Stimulated activated CD4-positive, alpha-beta T cell treated with anti-CD3 and anti-CD28 coated beads, Interleukin-1b, Interleukin-23, amount 100 ng/mL, for 24 hours (primary cell): ENCODE results near the gene SNRPA.
"Not testable (repeated sequence)": the region's sequence is repeated elsewhere in the genome, so short reads cannot be mapped to it uniquely, and the experiment has no call there.

Source experiments
- DNase-seq, 4 experiments: peaks; one replicate each; pipeline ENCODE4 v3.0.0-alpha.2; 2020; ENCODE audit warnings: low read depth in 4 of 4, low spot score in 1 of 4

SNRPA gene

DNA sequence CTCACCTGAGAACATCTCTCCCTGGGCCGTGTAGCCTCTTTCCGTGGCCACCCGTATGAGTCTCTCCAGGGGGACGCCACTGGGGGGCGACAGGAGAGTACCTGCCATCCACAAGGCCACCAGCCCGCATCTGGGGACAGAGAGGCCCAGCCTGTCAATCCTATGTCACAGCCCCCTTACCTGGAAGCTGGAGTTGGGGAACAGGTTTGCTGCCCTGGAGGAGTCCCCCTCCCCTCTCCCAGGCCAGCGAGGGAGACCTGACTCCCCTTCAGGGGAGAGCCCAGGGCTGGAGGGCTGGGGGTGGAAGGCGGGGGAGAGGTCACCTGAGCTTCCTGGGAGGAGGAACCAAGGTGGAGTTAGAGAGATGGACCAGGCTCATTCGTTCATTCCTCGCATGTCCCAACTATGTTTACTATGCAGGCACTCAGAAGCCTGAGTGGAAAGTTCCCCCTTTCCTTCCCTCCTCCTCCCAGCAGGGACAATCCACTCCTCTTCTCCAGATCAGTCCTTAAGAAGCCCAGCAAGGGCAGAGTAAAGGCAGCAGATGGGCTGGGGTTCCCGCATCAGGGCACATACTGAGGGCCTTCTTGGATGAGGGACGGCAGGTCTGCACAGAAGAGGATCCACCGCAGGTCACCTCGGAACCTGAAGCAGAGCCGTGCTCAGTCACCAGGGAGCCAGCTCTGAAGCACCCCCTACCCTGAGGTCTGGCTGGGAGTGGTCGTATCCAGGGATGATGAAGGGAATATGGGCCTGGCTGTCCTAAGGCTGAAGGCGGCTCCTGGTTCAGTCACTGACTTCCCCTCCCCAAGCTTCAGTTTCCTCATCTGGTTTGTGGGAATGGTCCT lies 6.2 kb upstream of the SNRPA start:
- DNase-seq, result no peak

DNA sequence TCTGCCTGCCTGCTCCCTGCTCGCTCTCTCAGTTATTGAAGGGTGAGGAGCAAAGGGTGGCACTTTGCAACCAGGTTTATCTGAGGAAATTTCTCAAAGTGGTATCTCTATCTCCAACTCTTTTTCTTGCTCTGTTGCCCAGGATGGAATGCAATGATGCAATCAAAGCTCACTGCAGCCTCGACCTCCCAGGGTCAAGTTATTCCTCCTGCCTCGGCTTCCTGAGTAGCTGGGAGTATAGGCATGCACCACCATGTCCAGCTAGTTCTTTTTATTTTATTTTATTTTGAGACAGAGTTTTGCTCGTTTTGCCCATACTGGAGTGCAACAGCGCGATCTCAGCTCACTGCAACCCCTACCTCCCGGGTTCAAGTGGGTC lies 5.6 kb upstream of the SNRPA start:
- no peak for DNase-seq

DNA sequence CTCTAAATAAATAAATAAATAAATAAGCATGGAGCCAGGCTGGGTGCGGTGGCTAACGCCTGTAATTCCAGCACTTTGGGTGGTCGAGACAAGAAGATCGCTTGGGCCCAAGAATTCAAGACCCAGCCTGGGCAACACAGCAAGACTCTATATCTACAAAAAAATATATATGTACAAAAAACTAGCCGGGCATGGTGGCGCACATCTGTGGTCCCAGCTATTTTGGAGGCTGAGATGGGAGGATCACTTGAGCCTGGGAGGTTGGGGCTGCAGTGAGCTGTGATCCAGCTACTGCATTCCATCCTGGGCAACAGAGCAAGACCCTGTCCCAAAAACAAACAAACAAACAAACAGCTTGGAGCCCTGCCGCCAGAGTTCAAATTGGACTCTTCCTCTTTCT lies 3.5 kb upstream of the SNRPA start:
- DNase-seq, result no peak

DNA sequence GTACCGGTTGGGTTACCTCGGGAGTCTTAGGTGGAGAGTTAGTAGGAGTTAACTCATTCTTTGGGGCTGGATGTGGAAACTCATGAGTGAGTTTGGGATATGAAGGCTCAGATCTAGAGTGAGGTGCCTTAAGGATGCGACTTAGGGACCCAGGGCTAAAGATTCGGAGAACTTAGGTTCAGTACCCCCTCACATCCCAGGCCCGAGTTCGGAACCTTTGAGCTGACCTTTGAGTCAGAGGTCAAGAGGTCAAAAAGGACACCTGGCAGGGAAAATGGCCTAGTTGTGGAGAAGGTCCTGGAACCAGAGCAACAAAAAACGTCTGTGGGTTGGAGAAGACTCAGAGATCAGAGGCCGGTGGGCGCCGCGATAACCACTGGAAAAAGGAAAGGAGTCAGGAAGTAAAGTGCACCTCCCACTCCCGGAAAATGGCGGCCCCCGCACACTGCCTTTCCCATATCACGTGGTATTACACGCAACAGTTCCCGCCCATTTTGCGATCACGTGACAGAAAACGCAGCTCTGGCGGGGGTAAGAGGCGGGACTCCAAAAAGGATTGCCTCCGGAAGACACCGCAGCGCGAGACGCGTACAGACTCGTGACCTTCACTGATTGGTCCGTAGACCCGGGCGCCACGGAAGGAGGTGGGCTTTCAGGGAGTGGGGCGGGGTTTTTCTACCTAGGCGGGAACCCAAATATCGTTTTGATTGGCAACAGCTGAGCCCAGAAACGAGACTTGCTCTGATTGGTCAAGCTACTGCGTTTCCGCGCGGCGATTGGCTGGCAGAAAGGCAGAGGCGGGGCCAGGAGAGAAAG lies 737 bp upstream of the SNRPA start, which contains the start of gene ACTMAP:
Gene ACTMAP (minus strand): TSS at position 420 of the 816 bp plus-strand sequence. CDS start 674 bp downstream, outside the sequence.
- DNase-seq, result peak; percentile 95 to 99 (median 98)

DNA sequence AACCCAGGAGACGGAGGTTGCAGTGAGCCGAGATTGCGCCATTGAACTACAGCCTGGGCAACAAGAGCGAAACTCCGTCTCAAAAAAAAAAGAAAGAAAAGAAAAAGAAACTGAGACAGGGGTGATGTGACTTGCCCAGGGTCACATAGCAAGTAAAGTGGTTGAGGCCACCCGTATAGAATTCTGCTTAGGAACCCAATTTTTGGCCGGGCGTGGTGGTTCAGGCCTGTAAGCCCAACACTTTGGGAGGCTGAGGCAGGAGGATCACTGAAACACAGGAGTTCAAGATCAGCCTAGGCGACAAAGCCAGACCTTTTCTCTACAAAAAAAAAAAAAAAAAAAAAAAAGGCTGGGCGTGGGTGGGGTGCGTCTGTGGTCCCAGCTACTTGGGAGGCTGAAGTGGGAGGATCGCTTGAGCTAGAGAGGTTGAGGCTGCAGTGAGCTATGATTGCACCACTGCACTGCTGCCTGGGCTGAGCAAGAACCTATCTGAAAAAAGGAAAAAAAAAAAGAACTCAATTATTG lies 1.3 kb downstream of the SNRPA start:
- DNase-seq, result no peak

DNA sequence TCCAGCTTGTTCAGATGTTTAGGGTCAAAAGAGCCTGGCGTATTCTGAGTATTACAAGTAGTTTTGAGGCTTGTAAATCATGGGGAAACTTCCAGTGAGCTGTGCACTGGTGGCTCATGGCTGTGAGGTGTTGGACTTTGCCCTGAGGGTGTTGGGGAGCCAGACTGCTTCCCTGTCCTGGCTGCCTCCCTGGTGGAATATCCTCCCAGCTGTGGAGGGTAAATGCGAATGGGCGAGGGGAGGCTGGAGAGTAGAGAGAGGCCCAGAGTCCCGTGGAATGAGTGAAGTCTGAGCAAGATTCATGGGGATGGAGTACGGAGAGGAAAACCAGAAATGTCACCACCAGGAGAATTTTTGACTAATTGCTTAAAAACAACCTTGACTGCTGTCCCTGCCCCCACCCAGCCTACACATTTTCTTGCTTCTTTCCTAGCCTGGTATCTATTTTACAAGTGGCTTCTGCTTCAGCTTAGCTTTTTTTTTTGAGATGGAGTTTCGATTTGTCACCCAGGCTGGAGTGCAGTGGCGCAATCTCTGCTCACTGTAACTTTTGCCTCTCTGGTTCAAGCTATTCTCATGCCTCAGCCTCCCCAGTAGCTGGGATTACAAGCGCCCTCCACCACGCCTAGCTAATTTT lies 3.7 kb downstream of the SNRPA start:
- peak in 3 of 4 experiments; percentile 45 to 68 (median 45) for DNase-seq

DNA sequence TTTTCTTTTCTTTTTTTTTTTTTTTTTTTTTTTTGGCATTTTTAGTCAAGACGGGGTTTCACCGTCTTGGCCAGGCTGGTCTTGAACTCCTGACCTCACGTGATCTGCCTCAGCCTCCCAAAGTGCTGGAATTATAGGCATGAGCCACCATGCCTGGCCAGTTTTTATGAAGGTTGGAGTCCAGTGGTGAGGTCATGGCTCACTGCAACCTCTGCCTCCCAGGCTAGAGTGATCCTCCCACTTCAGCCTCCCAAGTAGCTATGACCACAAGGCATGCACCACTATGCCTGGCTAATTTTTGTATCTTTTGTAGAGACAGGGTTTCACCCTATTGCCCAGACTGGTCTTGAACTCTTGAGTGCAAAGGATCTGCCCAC lies 4.2 kb downstream of the SNRPA start:
- DNase-seq, result no peak

DNA sequence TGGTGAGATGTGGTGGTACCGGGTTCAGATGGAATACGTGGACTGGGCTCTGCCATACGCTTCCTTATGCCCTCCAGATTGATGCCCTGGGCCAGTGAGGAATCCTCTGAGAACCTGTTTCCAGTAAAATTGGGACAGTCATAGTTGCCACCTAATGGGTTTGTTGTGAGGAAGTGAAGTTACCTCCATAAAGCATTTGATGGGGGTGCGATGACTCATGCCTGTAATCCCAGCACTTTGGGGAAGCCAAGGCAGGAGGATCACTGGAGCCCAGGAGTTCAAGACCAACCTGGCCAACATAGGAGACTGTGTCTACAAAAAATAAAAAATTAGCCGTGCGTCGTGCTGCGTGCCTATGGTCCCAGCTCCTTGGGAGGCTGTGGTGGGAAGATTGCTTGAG lies 4.8 kb downstream of the SNRPA start:
- DNase-seq, result no peak

DNA sequence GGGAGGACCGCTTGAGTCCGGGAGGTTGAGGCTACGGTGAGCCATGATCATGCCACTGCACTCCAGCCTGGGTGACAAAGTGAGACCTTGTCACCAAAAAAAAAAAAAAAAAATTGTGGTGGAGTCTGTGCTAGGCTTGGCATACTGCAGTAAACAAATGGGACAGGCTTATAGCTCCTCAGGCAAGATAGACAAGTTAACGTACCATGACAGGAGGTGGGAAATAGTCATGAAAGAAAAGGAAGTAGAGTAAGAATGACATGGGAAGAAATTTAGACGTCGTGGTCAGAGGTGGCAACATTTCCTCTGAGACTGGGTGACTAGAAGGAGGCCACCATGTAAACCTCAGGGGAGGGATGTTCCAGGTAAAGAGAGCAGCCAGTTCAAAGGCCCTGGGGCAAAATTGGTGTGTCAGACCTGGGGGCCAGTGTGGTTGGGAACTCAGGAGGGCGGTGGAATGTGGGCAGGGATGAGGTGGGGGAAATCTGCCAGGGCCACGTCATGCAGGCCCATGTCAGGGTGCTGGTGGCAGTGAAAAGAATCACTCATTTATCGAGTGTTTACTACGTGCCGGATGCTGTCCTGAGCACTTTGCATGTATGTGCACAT lies 5.6 kb downstream of the SNRPA start:
- no peak for DNase-seq

DNA sequence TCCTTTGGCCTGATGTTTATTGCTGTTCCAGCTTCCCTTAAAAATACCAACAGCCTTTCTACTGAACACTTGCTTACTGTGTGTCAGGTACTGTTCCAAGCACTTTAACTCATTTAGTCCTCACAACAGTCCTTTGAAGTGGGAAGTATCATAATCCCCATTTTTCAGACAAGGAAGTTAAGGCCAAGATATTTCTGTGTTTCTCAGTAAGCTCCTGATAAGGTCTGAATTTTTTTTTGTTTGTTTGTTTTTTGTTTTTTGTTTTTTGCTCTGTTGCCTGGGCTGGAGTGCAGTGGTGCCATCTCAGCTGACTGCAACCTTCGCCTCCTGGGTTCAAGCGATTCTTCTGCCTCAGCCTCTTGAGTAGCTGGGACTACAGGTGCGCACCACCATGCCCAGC lies 7.5 kb downstream of the SNRPA start:
- no peak for DNase-seq

DNA sequence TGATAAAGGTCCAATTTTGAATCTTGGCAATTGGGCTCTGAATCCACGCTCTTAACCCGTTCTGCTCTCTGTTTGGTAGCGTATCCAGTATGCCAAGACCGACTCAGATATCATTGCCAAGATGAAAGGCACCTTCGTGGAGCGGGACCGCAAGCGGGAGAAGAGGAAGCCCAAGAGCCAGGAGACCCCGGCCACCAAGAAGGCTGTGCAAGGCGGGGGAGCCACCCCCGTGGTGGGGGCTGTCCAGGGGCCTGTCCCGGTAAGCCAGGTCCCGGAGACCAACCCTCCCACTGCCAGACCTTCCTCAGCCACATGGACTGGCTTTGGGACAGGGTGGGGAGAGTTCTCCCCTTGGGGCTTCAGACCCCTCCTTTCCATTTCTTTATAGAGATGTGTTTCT lies 8.3 kb downstream of the SNRPA start:
- no peak for DNase-seq

DNA sequence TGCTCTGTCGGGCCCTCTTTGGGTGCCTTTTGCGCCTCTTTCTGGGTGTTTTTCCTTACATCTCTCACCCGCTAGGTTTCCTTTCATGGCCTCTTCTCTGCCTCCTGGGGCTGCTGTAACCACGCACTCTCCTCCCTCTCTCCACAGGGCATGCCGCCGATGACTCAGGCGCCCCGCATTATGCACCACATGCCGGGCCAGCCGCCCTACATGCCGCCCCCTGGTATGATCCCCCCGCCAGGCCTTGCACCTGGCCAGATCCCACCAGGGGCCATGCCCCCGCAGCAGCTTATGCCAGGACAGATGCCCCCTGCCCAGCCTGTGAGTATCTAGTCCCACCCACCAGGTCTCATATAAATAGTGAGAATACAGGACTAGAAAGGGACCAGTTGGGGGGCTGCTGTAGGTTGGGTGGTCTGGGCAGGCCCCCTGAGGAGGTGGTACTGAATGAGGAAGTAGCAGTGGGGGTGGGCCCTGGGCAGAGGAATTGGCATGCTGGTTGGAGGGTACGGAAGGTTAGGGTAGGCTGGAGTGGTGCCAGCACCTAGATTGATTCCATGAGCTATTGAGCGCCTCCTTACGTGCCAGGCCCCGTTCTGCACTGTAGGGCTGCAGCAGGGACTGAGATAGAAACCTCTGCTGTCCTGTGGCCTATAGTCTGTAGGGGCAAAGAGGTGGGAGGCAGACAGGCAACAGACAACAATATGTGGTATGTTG lies 11.9 kb downstream of the SNRPA start:
- no peak for DNase-seq

DNA sequence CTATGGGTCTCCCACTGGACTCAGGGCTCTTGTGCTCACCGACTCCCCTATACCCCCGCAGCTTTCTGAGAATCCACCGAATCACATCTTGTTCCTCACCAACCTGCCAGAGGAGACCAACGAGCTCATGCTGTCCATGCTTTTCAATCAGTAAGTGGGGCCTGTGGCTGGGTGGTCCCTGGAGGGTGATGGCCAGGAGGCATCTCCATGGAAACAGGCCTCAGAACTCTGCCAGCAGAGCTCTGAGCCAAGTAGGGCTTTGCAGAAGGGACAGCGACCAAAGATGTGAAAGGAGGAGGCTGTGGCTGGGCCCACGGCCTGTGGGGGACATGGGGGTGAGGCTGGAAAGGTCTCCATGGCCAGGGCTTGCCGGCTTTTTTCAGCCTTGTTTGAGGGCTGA lies 12.5 kb downstream of the SNRPA start:
- DNase-seq, result no peak

DNA sequence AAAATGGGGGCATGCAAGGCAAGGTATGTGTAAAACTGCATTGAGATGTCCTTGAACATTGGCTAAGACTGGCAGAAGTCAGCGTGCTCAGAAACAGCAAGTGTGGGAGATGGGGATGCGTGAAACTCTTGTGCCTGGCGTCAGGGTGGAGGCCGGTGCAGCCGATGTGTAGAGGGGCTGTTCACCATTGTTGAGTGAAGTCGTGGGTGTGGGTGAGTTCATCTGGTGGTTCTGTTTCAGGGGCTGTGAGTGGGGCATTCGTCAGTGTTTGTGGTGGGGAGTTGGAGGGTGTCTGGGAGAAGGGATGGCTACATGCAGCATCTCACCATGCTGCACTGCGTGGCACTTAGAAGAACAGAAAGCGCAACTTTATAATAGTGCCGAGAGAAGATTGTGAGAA lies 13.0 kb downstream of the SNRPA start:
- no peak for DNase-seq

DNA sequence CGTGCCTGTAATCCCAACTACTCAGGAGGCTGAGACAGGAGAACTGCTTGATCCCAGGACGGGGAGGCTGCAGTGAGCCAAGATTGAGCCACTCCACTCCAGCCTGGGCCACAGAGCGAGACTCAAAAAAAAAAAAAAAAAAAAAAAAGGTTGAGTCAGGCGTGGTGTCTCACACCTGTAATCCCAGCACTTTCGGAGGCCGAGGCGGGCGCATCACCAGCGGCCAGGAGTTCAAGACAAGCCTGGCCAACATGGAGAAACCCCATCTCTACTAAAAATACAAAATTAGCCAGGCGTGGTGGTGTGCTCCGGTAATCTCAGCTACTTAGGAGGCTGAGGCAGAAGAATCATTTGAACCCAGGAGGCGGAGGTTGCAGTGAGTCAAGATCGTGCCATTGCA lies 15.4 kb downstream of the SNRPA start:
- not testable (repeated sequence) for DNase-seq

DNA sequence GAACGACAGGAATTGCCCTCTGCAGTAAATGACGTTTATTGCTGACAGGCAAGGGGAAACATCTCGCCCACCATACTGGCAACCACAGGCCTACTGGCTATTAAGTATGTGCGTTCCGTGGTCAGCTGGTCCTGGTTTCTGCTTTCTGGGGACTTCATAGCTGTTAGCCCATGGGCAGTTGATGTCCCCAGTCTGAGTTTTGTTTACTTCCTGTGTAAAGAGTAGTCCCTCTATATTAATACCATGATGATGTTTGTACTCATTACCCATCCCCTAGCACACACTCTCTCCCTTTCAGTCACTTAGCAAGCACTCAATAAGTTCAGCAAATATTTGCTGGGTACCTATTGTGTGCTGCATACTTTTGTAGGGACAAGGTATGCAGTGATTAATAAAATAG lies 17.9 kb downstream of the SNRPA start:
- no peak for DNase-seq

DNA sequence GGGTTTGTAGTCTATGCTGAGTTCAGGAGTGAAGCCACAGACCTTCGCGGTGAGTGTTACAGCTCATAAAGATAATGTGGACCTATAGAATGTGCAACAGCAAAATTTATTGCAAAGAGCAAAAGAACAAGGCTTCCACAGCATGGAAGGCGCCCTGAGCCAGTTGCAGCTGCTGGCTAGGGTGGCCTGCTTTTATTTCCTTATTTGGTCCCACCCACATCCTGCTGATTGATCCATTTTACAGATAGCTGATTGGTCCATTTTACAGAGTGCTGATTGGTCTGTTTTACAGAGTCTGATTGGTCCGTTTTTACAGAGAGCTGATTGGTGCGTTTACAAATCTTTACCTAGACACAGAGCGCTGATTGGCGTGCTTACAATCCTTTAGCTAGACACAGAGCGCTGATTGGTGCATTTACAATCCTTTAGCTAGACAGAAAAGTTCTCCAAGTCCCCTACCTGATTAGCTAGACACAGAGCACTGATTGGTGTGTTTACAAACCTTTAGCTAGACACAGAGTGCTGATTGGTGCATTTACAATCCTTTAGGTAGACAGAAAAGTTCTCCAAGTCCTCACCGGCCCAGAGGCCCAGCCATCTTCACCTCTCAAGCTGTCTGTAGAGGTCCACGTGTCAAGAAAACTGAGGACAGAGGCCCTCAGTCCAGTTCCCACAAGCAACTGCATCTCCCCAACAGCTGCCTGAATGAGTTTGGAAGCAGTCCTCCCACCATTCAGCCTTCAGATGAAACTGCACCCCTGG lies 20.3 kb downstream of the SNRPA start:
- not testable (repeated sequence) for DNase-seq

DNA sequence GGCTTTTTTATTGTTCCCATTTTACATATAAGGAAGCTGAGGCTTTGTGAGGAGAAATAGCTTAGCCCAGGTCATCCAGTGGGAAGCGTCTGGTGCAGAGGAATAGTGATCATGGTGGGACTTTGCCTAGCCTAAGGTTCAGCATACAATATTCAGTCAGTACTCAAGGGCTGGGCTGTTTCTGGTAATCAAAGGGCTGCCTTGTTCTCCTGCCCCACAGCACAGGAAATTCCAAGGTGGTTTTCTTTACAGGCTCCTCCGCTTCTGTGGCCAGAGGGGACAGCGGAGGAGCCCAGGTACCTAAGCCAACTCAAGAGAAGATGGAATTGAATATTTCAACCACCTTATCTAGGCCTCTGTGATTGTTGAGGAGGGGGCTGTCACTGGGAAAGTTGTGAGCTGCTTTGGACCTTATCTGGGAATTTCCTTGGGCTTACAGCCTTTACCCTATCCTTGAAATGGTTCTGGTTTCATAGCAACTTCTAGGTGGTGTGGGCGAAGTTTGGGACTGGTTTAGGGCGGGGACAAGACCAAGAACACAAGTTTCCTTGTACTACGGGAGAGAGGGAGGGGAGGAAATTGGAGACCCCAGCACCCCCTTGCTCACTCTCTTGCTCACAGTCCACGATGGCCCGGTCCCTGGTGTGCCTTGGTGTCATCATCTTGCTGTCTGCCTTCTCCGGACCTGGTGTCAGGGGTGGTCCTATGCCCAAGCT lies 24.1 kb downstream of the SNRPA start, which contains the start of gene MIA:
Gene MIA (plus strand): TSS at position 606 of the 716 bp plus-strand sequence. CDS start 22 bp downstream, at position 628.
- DNase-seq, result no peak

DNA sequence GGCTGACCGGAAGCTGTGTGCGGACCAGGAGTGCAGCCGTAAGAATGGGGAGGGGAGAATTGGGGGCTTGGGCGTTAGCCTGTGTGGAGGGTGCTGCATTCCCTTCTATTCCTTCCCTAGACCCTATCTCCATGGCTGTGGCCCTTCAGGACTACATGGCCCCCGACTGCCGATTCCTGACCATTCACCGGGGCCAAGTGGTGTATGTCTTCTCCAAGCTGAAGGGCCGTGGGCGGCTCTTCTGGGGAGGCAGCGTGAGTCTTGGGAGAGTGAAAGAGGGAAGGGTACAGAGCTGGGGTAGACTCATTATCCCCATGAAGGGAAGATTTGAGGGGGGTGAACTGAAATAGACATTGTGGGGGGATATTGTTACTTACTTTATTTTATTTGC lies 24.6 kb downstream of the SNRPA start:
- no peak for DNase-seq
